Activated T-helper 1 cell treated with anti-CD3 and anti-CD28 coated beads, Interleukin-2, amount 50 U/mL, for 16 hours (primary cell): Measurements from ENCODE around the gene GDAP1L1.
"Not testable (repeated sequence)": the region's sequence is repeated elsewhere in the genome, so short reads cannot be mapped to it uniquely, and the experiment has no call there.

ENCODE experiments used
- DNase-seq, 2 donors: peaks; one replicate each; pipeline ENCODE4 v3.0.0-alpha.2; 2020; ENCODE audit warnings: low read depth in 1 of 2, low spot score in 1 of 2

The GDAP1L1 gene

GRCh38 chr20:44219791-44220190, 27.3 kb upstream of the GDAP1L1 start:
- DNase-seq: no peak

GRCh38 chr20:44221368-44221954, 25.6 kb upstream of the GDAP1L1 start:
- DNase-seq: no peak

- DNase-seq: no peak
Measured at GRCh38 chr20:44222027-44222426, 25.1 kb upstream of the GDAP1L1 start.

GRCh38 chr20:44222633-44223368, 24.3 kb upstream of the GDAP1L1 start:
- no peak for DNase-seq

GRCh38 chr20:44223721-44224120, 23.4 kb upstream of the GDAP1L1 start:
- DNase-seq: no peak

GRCh38 chr20:44224637-44225036, 22.5 kb upstream of the GDAP1L1 start:
- no peak for DNase-seq

- no peak for DNase-seq
Measured at GRCh38 chr20:44228465-44229258, 18.4 kb upstream of the GDAP1L1 start.

- no peak for DNase-seq
Measured at GRCh38 chr20:44231193-44231592, 15.9 kb upstream of the GDAP1L1 start.

GRCh38 chr20:44231713-44232468, 15.2 kb upstream of the GDAP1L1 start:
- DNase-seq: no peak

GRCh38 chr20:44232469-44232856, 14.6 kb upstream of the GDAP1L1 start:
- DNase-seq: not testable (repeated sequence)

- no peak for DNase-seq
Measured at GRCh38 chr20:44233436-44234016, 13.6 kb upstream of the GDAP1L1 start.

- DNase-seq: no peak
Measured at GRCh38 chr20:44234566-44235317, 12.4 kb upstream of the GDAP1L1 start.

- no peak for DNase-seq
Measured at GRCh38 chr20:44235702-44236101, 11.4 kb upstream of the GDAP1L1 start.

GRCh38 chr20:44236840-44237239, 10.3 kb upstream of the GDAP1L1 start:
- not testable (repeated sequence) for DNase-seq

GRCh38 chr20:44241796-44242195, 5.3 kb upstream of the GDAP1L1 start:
- no peak for DNase-seq

- no peak for DNase-seq
Measured at GRCh38 chr20:44245977-44246376, 1.1 kb upstream of the GDAP1L1 start.

- no peak for DNase-seq
Measured at GRCh38 chr20:44247586-44248409, 690 bp downstream of the GDAP1L1 start.

- DNase-seq: no peak
Measured at GRCh38 chr20:44248410-44248759, 1.3 kb downstream of the GDAP1L1 start.

- DNase-seq: no peak
Measured at GRCh38 chr20:44251284-44251683, 4.2 kb downstream of the GDAP1L1 start.

- no peak for DNase-seq
Measured at GRCh38 chr20:44253528-44253927, 6.4 kb downstream of the GDAP1L1 start.
